Esophagus squamous epithelium (tissue), 4 donors: ENCODE measurements around the gene PSG2.
"Not testable (repeated sequence)": the region's sequence is repeated elsewhere in the genome, so short reads cannot be mapped to it uniquely, and the experiment has no call there.

Experiments
- POLR2A ChIP-seq, 4 donors: fragments of 450-650 bp; IDR thresholded peaks; one replicate each; pipeline ENCODE4 v1.6.1; 2017; ENCODE audit warnings: antibody characterized with exemption in 4 of 4, mild to moderate bottlenecking in 4 of 4, moderate library complexity in 3 of 4
- TF ChIP-seq, protein P1 (sequence below), 6 experiments: fragments of 450-650 bp in 4 of 6; fragments of 200-600 bp in 2 of 6; sonication (generic) in 2 of 6; IDR thresholded peaks; one replicate each; pipeline ENCODE4 v1.5.1; 2016 to 2019; ENCODE audit warnings: antibody characterized with exemption in 6 of 6, mild to moderate bottlenecking in 4 of 6, moderate library complexity in 4 of 6

DNA sequence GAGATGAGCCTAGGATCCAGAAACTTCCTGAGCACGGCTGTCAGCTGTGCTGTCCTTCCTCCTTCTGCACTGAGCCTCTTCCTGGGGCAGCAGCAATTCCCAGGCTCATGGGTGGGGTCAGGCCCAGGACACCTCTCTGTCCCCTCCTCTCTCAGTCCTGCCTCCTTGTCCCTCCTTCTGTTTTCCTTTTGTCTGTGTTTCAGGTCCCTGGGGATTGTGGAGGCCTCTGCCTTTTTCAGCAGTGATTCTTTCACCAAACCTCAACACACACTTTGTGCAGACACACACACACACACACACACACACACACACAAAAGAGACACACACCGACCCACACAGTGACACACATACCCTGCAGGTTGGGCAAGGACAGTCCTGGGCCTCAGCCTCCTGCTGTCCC lies at the start of gene PSG2:
- TF ChIP-seq POLR2A (IDR thresholded peaks at IDR 0.05): not testable (repeated sequence)
- TF ChIP-seq, protein P1, sequence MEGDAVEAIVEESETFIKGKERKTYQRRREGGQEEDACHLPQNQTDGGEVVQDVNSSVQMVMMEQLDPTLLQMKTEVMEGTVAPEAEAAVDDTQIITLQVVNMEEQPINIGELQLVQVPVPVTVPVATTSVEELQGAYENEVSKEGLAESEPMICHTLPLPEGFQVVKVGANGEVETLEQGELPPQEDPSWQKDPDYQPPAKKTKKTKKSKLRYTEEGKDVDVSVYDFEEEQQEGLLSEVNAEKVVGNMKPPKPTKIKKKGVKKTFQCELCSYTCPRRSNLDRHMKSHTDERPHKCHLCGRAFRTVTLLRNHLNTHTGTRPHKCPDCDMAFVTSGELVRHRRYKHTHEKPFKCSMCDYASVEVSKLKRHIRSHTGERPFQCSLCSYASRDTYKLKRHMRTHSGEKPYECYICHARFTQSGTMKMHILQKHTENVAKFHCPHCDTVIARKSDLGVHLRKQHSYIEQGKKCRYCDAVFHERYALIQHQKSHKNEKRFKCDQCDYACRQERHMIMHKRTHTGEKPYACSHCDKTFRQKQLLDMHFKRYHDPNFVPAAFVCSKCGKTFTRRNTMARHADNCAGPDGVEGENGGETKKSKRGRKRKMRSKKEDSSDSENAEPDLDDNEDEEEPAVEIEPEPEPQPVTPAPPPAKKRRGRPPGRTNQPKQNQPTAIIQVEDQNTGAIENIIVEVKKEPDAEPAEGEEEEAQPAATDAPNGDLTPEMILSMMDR (IDR thresholded peaks at IDR 0.05): not testable (repeated sequence)
